ENCODE results near the gene OR4X1. TPM values are rescaled to one million over a fixed set of nuclear protein-coding genes. Genes with fewer than 3 reads are reported as not detected.

The OR4X1 gene
- total RNA-seq, 1 donor from 2014 or later = not detected

Other genes starting within 250 kb of the OR4X1 start
- not detected in 2 replicates for gene OR4B1, start 47.1 kb upstream of the OR4X1 start, total RNA-seq
- not detected in 2 replicates for gene OR4X2, start 18.8 kb upstream of the OR4X1 start, total RNA-seq
- gene OR4S1, start 42.4 kb downstream of the OR4X1 start, total RNA-seq = not detected in 2 replicates
- gene OR4C3, start 61.1 kb downstream of the OR4X1 start, total RNA-seq = not detected in 2 replicates
- gene OR4C5, start 102.6 kb downstream of the OR4X1 start, total RNA-seq = not detected in 2 replicates
- gene OR4A47, start 224.9 kb downstream of the OR4X1 start, total RNA-seq = not detected in 2 replicates